HEK293 (cell line): Measurements from ENCODE around the gene RAC2.

ENCODE experiments used
- GLI4 ChIP-seq: fragments of 450-650 bp; formaldehyde crosslinking; IDR thresholded peaks from 2 replicates; pipeline ENCODE4 v1.5.1; 2016; ENCODE audit warnings: missing biosample characterization, missing genetic modification characterization
- HOXD13 ChIP-seq: sonication (generic); formaldehyde crosslinking; IDR thresholded peaks from 2 replicates; pipeline ENCODE4 v1.8.0; 2022; ENCODE audit warnings: missing genetic modification reagents, borderline replicate concordance
- KLF16 ChIP-seq: fragments of 450-650 bp; formaldehyde crosslinking; IDR thresholded peaks from 2 replicates; pipeline ENCODE4 v1.5.1; 2017; ENCODE audit warnings: missing biosample characterization, missing genetic modification characterization
- OVOL3 ChIP-seq: fragments of 450-650 bp; formaldehyde crosslinking; IDR thresholded peaks from 2 replicates; pipeline ENCODE4 v1.5.1; 2016; ENCODE audit warnings: missing biosample characterization, missing genetic modification characterization
- SP7 ChIP-seq: fragments of 450-650 bp; formaldehyde crosslinking; IDR thresholded peaks from 2 replicates; pipeline ENCODE4 v1.5.1; 2016; ENCODE audit warnings: missing biosample characterization, missing genetic modification characterization
- ZBTB17 ChIP-seq: fragments of 450-650 bp; formaldehyde crosslinking; IDR thresholded peaks from 2 replicates; pipeline ENCODE4 v1.5.1; 2016; ENCODE audit warnings: missing biosample characterization, missing genetic modification characterization
- ZNF112 ChIP-seq: fragments of 450-650 bp; formaldehyde crosslinking; IDR thresholded peaks from 2 replicates; pipeline ENCODE4 v1.5.0; 2017; ENCODE audit warnings: missing biosample characterization, missing genetic modification characterization
- ZNF140 ChIP-seq: fragments of 450-650 bp; formaldehyde crosslinking; IDR thresholded peaks from 2 replicates; pipeline ENCODE4 v1.5.1; 2016; ENCODE audit warnings: missing biosample characterization, missing genetic modification characterization
- ZNF311 ChIP-seq: fragments of 450-650 bp; formaldehyde crosslinking; IDR thresholded peaks from 2 replicates; pipeline ENCODE4 v1.5.1; 2017; ENCODE audit warnings: missing biosample characterization, missing genetic modification characterization, borderline replicate concordance
- ZNF394 ChIP-seq: fragments of 450-650 bp; formaldehyde crosslinking; IDR thresholded peaks from 2 replicates; pipeline ENCODE4 v1.5.1; 2016; ENCODE audit warnings: missing biosample characterization, missing genetic modification characterization, mild to moderate bottlenecking, moderate library complexity, borderline replicate concordance
- ZNF514 ChIP-seq: fragments of 450-650 bp; formaldehyde crosslinking; IDR thresholded peaks from 2 replicates; pipeline ENCODE4 v1.5.1; 2016; ENCODE audit warnings: missing biosample characterization, missing genetic modification characterization
- ZNF530 ChIP-seq: fragments of 450-650 bp; formaldehyde crosslinking; IDR thresholded peaks from 2 replicates; pipeline ENCODE4 v1.5.1; 2016; ENCODE audit warnings: low read depth, missing biosample characterization, missing genetic modification characterization
- ZNF623 ChIP-seq: fragments of 450-650 bp; formaldehyde crosslinking; IDR thresholded peaks from 2 replicates; pipeline ENCODE4 v1.5.1; 2016; ENCODE audit warnings: missing biosample characterization, missing genetic modification characterization
- ZNF654 ChIP-seq: fragments of 450-650 bp; formaldehyde crosslinking; IDR thresholded peaks from 2 replicates; pipeline ENCODE4 v1.5.1; 2016; ENCODE audit warnings: low read depth, missing biosample characterization, missing genetic modification characterization
- ZNF660 ChIP-seq: fragments of 450-650 bp; IDR thresholded peaks from 2 replicates; pipeline ENCODE4 v1.5.1; 2018; ENCODE audit warnings: missing biosample characterization, mild to moderate bottlenecking, missing genetic modification characterization
- ZNF701 ChIP-seq: fragments of 450-650 bp; formaldehyde crosslinking; IDR thresholded peaks from 2 replicates; pipeline ENCODE4 v1.5.1; 2016; ENCODE audit warnings: missing biosample characterization, missing genetic modification characterization
- ZNF707 ChIP-seq: fragments of 450-650 bp; formaldehyde crosslinking; IDR thresholded peaks from 2 replicates; pipeline ENCODE4 v1.5.1; 2016; ENCODE audit warnings: missing biosample characterization, missing genetic modification characterization
- TF ChIP-seq, protein P1 (sequence below): fragments of 450-650 bp; formaldehyde crosslinking; IDR thresholded peaks from 2 replicates; pipeline ENCODE4 v1.5.1; 2016; ENCODE audit warnings: missing biosample characterization, missing genetic modification characterization
- TF ChIP-seq, protein P2 (sequence below): fragments of 450-650 bp; formaldehyde crosslinking; IDR thresholded peaks from 2 replicates; pipeline ENCODE4 v1.5.1; 2016; ENCODE audit warnings: missing biosample characterization, missing genetic modification characterization
- TF ChIP-seq, protein P3 (sequence below): fragments of 450-650 bp; IDR thresholded peaks from 2 replicates; pipeline ENCODE4 v1.5.1; 2018; ENCODE audit warnings: missing biosample characterization, missing genetic modification characterization
- TF ChIP-seq, protein P4 (sequence below): fragments of 450-650 bp; formaldehyde crosslinking; IDR thresholded peaks from 2 replicates; pipeline ENCODE4 v1.5.1; 2016; ENCODE audit warnings: missing biosample characterization, missing genetic modification characterization
- TF ChIP-seq, protein P5 (sequence below): fragments of 450-650 bp; formaldehyde crosslinking; conservative IDR thresholded peaks from 2 replicates; pipeline ENCODE4 v1.5.1; 2016; ENCODE audit warnings: low read depth, missing biosample characterization, missing genetic modification characterization
- TF ChIP-seq, protein P6 (sequence below): sonication (generic); formaldehyde crosslinking; IDR thresholded peaks from 2 replicates; pipeline ENCODE4 v1.8.1; 2022; ENCODE audit warnings: mild to moderate bottlenecking, moderate library complexity, missing genetic modification reagents
- TF ChIP-seq, protein P7 (sequence below): fragments of 450-650 bp; formaldehyde crosslinking; IDR thresholded peaks from 2 replicates; pipeline ENCODE4 v1.5.1; 2016; ENCODE audit warnings: missing biosample characterization, missing genetic modification characterization, low read depth
- TF ChIP-seq, protein P8 (sequence below): fragments of 450-650 bp; formaldehyde crosslinking; IDR thresholded peaks from 2 replicates; pipeline ENCODE4 v1.5.1; 2016; ENCODE audit warnings: missing biosample characterization, missing genetic modification characterization, low read depth

Gene RAC2

DNA sequence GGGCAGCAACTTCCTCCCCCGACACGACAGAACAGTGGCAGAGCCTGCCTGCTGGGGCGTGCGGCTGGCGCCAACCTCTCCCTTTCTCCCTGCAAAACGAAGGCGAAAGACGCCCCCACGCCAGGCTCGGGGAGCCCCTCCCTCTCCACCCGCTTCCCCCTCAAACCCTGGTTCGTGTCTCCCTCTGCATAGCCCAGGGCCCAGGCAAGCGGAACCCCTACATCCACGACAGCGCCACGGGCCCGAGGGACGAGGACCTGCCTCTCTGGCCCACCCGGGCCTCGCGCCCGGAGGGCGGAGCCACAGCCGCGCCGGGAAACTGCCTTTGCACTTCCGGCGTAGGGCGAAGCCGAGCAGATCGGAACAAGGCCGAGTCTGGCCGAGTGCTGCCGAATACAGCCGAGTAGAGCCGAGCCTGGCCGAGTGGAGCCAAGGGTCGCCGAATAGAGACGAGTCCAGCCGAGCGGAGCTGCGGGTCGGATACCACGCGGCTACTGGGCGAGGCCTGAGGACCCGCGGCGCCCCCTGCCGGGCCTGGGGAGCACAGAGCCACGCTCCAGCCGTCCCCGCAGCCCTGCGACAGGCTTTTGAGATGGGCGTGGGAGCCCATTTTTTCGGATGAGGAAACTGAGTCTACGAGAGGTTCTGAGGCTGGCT is 44.8 kb downstream of the RAC2 start (continued):
- TF ChIP-seq, protein P1, sequence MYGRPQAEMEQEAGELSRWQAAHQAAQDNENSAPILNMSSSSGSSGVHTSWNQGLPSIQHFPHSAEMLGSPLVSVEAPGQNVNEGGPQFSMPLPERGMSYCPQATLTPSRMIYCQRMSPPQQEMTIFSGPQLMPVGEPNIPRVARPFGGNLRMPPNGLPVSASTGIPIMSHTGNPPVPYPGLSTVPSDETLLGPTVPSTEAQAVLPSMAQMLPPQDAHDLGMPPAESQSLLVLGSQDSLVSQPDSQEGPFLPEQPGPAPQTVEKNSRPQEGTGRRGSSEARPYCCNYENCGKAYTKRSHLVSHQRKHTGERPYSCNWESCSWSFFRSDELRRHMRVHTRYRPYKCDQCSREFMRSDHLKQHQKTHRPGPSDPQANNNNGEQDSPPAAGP (tag by site-specific recombination) = peak; percentile 50
- TF ChIP-seq ZNF140 (no peak), ZNF654 (peak; percentile 45), ZNF530 (tag by site-specific recombination) (no peak), ZNF311 (no peak), ZNF623 (tag by site-specific recombination) (no peak), ZNF701 (tag by site-specific recombination) (no peak), ZNF112 (tag by site-specific recombination) (no peak), ZNF514 (tag by site-specific recombination) (no peak), ZNF660 (tag by site-specific recombination) (0 out of 2 replicates have a peak, but pooled peaks have one; percentile 28), GLI4 (tag by site-specific recombination) (peak; percentile 86; the same call in 1 of the 2 replicates), OVOL3 (no peak), HOXD13 (no peak), KLF16 (tag by site-specific recombination) (peak; percentile 67; the same call in 1 of the 2 replicates), SP7 (tag by site-specific recombination) (peak; percentile 77), ZNF707 (tag by site-specific recombination) (no peak), ZBTB17 (tag by site-specific recombination) (peak; percentile 93; the same call in 1 of the 2 replicates), ZNF394 (no peak)
- TF ChIP-seq, protein P2, sequence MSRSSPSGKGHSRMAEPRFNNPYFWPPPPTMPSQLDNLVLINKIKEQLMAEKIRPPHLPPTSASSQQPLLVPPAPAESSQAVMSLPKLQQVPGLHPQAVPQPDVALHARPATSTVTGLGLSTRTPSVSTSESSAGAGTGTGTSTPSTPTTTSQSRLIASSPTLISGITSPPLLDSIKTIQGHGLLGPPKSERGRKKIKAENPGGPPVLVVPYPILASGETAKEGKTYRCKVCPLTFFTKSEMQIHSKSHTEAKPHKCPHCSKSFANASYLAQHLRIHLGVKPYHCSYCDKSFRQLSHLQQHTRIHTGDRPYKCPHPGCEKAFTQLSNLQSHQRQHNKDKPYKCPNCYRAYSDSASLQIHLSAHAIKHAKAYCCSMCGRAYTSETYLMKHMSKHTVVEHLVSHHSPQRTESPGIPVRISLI (tag by site-specific recombination) = no peak
- TF ChIP-seq, protein P3, sequence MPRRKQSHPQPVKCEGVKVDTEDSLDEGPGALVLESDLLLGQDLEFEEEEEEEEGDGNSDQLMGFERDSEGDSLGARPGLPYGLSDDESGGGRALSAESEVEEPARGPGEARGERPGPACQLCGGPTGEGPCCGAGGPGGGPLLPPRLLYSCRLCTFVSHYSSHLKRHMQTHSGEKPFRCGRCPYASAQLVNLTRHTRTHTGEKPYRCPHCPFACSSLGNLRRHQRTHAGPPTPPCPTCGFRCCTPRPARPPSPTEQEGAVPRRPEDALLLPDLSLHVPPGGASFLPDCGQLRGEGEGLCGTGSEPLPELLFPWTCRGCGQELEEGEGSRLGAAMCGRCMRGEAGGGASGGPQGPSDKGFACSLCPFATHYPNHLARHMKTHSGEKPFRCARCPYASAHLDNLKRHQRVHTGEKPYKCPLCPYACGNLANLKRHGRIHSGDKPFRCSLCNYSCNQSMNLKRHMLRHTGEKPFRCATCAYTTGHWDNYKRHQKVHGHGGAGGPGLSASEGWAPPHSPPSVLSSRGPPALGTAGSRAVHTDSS (tag by site-specific recombination) = no peak
- TF ChIP-seq, protein P4, sequence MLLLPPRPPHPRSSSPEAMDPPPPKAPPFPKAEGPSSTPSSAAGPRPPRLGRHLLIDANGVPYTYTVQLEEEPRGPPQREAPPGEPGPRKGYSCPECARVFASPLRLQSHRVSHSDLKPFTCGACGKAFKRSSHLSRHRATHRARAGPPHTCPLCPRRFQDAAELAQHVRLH (tag by site-specific recombination) = 0 out of 2 replicates have a peak, but pooled peaks have one; percentile 10
- TF ChIP-seq, protein P5, sequence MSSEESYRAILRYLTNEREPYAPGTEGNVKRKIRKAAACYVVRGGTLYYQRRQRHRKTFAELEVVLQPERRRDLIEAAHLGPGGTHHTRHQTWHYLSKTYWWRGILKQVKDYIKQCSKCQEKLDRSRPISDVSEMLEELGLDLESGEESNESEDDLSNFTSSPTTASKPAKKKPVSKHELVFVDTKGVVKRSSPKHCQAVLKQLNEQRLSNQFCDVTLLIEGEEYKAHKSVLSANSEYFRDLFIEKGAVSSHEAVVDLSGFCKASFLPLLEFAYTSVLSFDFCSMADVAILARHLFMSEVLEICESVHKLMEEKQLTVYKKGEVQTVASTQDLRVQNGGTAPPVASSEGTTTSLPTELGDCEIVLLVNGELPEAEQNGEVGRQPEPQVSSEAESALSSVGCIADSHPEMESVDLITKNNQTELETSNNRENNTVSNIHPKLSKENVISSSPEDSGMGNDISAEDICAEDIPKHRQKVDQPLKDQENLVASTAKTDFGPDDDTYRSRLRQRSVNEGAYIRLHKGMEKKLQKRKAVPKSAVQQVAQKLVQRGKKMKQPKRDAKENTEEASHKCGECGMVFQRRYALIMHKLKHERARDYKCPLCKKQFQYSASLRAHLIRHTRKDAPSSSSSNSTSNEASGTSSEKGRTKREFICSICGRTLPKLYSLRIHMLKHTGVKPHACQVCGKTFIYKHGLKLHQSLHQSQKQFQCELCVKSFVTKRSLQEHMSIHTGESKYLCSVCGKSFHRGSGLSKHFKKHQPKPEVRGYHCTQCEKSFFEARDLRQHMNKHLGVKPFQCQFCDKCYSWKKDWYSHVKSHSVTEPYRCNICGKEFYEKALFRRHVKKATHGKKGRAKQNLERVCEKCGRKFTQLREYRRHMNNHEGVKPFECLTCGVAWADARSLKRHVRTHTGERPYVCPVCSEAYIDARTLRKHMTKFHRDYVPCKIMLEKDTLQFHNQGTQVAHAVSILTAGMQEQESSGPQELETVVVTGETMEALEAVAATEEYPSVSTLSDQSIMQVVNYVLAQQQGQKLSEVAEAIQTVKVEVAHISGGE = peak; percentile 80
- TF ChIP-seq, protein P6, sequence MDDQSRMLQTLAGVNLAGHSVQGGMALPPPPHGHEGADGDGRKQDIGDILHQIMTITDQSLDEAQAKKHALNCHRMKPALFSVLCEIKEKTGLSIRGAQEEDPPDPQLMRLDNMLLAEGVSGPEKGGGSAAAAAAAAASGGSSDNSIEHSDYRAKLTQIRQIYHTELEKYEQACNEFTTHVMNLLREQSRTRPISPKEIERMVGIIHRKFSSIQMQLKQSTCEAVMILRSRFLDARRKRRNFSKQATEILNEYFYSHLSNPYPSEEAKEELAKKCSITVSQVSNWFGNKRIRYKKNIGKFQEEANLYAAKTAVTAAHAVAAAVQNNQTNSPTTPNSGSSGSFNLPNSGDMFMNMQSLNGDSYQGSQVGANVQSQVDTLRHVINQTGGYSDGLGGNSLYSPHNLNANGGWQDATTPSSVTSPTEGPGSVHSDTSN (CRISPR knock-in tag) = peak; percentile 78; the same call in 1 of the 2 replicates
- TF ChIP-seq, protein P7, sequence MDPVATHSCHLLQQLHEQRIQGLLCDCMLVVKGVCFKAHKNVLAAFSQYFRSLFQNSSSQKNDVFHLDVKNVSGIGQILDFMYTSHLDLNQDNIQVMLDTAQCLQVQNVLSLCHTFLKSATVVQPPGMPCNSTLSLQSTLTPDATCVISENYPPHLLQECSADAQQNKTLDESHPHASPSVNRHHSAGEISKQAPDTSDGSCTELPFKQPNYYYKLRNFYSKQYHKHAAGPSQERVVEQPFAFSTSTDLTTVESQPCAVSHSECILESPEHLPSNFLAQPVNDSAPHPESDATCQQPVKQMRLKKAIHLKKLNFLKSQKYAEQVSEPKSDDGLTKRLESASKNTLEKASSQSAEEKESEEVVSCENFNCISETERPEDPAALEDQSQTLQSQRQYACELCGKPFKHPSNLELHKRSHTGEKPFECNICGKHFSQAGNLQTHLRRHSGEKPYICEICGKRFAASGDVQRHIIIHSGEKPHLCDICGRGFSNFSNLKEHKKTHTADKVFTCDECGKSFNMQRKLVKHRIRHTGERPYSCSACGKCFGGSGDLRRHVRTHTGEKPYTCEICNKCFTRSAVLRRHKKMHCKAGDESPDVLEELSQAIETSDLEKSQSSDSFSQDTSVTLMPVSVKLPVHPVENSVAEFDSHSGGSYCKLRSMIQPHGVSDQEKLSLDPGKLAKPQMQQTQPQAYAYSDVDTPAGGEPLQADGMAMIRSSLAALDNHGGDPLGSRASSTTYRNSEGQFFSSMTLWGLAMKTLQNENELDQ = no peak
- TF ChIP-seq, protein P8, sequence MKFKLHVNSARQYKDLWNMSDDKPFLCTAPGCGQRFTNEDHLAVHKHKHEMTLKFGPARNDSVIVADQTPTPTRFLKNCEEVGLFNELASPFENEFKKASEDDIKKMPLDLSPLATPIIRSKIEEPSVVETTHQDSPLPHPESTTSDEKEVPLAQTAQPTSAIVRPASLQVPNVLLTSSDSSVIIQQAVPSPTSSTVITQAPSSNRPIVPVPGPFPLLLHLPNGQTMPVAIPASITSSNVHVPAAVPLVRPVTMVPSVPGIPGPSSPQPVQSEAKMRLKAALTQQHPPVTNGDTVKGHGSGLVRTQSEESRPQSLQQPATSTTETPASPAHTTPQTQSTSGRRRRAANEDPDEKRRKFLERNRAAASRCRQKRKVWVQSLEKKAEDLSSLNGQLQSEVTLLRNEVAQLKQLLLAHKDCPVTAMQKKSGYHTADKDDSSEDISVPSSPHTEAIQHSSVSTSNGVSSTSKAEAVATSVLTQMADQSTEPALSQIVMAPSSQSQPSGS (tag by site-specific recombination) = no peak
